ENCODE data around the gene VPS52. TPM values are rescaled to one million over a fixed set of nuclear protein-coding genes. Genes with fewer than 3 reads are reported as not detected.
A peak's percentile ranks its signal among the peaks of the same experiment; 100 is the strongest.

VPS52 gene
- total and polyA plus RNA-seq, 9 of the 15 experiments (the other 6 are each of a cell fraction or from before 2014, with no cell fraction given) = 24.4 to 103 (median 40.2) TPM

DNA sequence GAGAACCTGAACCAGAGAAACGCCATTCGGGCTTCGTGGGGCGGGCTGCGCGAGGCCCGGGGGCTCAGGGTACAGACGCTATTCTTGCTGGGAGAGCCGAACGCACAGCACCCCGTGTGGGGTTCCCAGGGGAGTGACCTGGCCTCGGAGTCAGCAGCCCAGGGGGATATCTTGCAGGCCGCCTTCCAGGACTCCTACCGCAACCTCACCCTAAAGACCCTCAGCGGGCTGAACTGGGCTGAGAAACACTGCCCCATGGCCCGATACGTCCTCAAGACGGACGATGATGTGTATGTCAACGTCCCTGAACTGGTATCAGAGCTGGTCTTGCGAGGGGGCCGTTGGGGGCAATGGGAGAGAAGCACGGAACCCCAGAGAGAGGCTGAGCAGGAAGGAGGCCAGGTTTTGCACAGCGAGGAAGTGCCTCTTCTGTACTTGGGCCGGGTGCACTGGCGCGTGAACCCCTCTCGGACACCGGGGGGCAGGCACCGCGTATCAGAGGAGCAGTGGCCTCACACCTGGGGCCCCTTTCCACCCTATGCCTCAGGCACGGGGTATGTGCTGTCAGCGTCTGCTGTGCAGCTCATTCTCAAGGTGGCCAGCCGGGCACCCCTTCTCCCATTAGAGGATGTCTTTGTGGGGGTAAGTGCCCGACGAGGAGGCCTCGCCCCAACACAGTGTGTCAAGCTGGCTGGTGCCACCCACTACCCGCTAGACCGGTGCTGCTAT, 6.2 kb upstream of the VPS52 start (continued):
- TF ChIP-seq, protein P1, sequence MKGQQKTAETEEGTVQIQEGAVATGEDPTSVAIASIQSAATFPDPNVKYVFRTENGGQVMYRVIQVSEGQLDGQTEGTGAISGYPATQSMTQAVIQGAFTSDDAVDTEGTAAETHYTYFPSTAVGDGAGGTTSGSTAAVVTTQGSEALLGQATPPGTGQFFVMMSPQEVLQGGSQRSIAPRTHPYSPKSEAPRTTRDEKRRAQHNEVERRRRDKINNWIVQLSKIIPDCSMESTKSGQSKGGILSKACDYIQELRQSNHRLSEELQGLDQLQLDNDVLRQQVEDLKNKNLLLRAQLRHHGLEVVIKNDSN (CRISPR knock-in tag; IDR thresholded peaks at IDR 0.05) = peak; percentile 45
- TF ChIP-seq PTRF (tag; IDR thresholded peaks at IDR 0.05) = no peak
- TF ChIP-seq GTF2F1 (IDR thresholded peaks at IDR 0.05; ENCODE audit: low read depth, low read length) = no peak
- no peak for TF ChIP-seq ZC3H4 (CRISPR knock-in tag; IDR thresholded peaks at IDR 0.05; ENCODE audit: borderline replicate concordance)
- TF ChIP-seq SAFB2 (IDR thresholded peaks at IDR 0.05; ENCODE audit: borderline replicate concordance, low read depth, low read length, severe bottlenecking) = no peak
- 0 out of 2 replicates have a peak, but pooled peaks have one; percentile 35 for TF ChIP-seq PTBP1 (IDR thresholded peaks at IDR 0.05; ENCODE audit: low read depth, low read length)
- TF ChIP-seq RAD21 (CRISPR knock-in tag; conservative IDR thresholded peaks at IDR 0.05 in 1 of 2, IDR thresholded peaks at IDR 0.05 in 1 of 2) = peak in 1 of 2 experiments; percentile 21; a peak in 1 of 4 replicates
- TF ChIP-seq POLR2G (IDR thresholded peaks at IDR 0.05; ENCODE audit: low read depth, low read length) = peak; percentile 42; the same call in 1 of the 2 replicates
- TF ChIP-seq ZEB2 (IDR thresholded peaks at IDR 0.05) = no peak
- no peak for TF ChIP-seq ZNF347 (CRISPR knock-in tag; IDR thresholded peaks at IDR 0.05; ENCODE audit: low read depth)
- no peak for TF ChIP-seq JUN (IDR thresholded peaks at IDR 0.05; ENCODE audit: borderline replicate concordance, low read depth, low read length)
- 0 out of 2 replicates have a peak, but pooled peaks have one; percentile 34 for TF ChIP-seq JUN (CRISPR knock-in tag; IDR thresholded peaks at IDR 0.05; ENCODE audit: borderline replicate concordance)
- TF ChIP-seq, protein P2, sequence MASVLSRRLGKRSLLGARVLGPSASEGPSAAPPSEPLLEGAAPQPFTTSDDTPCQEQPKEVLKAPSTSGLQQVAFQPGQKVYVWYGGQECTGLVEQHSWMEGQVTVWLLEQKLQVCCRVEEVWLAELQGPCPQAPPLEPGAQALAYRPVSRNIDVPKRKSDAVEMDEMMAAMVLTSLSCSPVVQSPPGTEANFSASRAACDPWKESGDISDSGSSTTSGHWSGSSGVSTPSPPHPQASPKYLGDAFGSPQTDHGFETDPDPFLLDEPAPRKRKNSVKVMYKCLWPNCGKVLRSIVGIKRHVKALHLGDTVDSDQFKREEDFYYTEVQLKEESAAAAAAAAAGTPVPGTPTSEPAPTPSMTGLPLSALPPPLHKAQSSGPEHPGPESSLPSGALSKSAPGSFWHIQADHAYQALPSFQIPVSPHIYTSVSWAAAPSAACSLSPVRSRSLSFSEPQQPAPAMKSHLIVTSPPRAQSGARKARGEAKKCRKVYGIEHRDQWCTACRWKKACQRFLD (CRISPR knock-in tag; IDR thresholded peaks at IDR 0.05) = 0 out of 2 replicates have a peak, but pooled peaks have one; percentile 18
- TF ChIP-seq SMC3 (conservative IDR thresholded peaks at IDR 0.05; ENCODE audit: insufficient read depth, low read depth, low read length) = 0 out of 2 replicates have a peak, but pooled peaks have one; percentile 11
- TF ChIP-seq, protein P3, sequence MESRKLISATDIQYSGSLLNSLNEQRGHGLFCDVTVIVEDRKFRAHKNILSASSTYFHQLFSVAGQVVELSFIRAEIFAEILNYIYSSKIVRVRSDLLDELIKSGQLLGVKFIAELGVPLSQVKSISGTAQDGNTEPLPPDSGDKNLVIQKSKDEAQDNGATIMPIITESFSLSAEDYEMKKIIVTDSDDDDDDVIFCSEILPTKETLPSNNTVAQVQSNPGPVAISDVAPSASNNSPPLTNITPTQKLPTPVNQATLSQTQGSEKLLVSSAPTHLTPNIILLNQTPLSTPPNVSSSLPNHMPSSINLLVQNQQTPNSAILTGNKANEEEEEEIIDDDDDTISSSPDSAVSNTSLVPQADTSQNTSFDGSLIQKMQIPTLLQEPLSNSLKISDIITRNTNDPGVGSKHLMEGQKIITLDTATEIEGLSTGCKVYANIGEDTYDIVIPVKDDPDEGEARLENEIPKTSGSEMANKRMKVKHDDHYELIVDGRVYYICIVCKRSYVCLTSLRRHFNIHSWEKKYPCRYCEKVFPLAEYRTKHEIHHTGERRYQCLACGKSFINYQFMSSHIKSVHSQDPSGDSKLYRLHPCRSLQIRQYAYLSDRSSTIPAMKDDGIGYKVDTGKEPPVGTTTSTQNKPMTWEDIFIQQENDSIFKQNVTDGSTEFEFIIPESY (CRISPR knock-in tag; IDR thresholded peaks at IDR 0.05) = peak; percentile 81
- peak; percentile 60 for TF ChIP-seq SPI1 (IDR thresholded peaks at IDR 0.05; ENCODE audit: borderline replicate concordance, low read depth, low read length)
- TF ChIP-seq TAF15 (IDR thresholded peaks at IDR 0.05; ENCODE audit: low read depth, low read length) = 0 out of 2 replicates have a peak, but pooled peaks have one; percentile 30
- 0 out of 2 replicates have a peak, but pooled peaks have one; percentile 5 for TF ChIP-seq FOXK1 (CRISPR knock-in tag; IDR thresholded peaks at IDR 0.05; ENCODE audit: borderline replicate concordance)
